IMR-90 (cell line): Measurements from ENCODE around the gene CTNNBIP1. TPM values are rescaled to one million over a fixed set of nuclear protein-coding genes. Genes with fewer than 3 reads are reported as not detected.

Experiments
- ATAC-seq: fragments of 200-7000 bp; cut with Tn5 transposase; 2 replicates; pipeline ENCODE4 v1.9.1; 2020; ENCODE audit warnings: low read depth, mild to moderate bottlenecking, moderate library complexity
- BruUV-seq: library from RNA; stranded (reverse); fragments of 400-500 nt; replicated peaks from 2 replicates; lab custom pipeline; 2021; lab: Mats Ljungman, UMichigan
- CTCF ChIA-PET: fragments of 300-600 bp; formaldehyde crosslinking; extraction: SDS; loops from one replicate; lab custom pipeline; 2021; ENCODE audit warnings: antibody characterized with exemption; lab: Yijun Ruan, JAX
- POLR2A ChIA-PET: fragments of 300-600 bp; sonication (Branson Sonifier 250); formaldehyde crosslinking; loops from one replicate; lab custom pipeline; 2022; ENCODE audit warnings: antibody characterized with exemption; ENCODE audit not compliant: unreplicated experiment; lab: Charles Lee
- DNase-seq: peaks from one replicate; pipeline ENCODE4 v3.0.0; 2013
- H2AFZ ChIP-seq: replicated peaks from 2 replicates; pipeline ENCODE3; 2013; ENCODE audit warnings: low read length, mild to moderate bottlenecking; ENCODE audit not compliant: poor library complexity
- H2AK5ac ChIP-seq: 2 replicates; pipeline ENCODE4 v1.6.1; 2013; ENCODE audit warnings: low read depth, low read length, inconsistent platforms
- H2AK9ac ChIP-seq: replicated peaks from 2 replicates; pipeline ENCODE3; 2013; ENCODE audit warnings: mild to moderate bottlenecking, low read depth, low read length, moderate library complexity; ENCODE audit not compliant: poor library complexity
- H2BK120ac ChIP-seq: 2 replicates; pipeline ENCODE4 v1.6.1; 2013; ENCODE audit warnings: low read depth, low read length, inconsistent platforms
- H2BK15ac ChIP-seq: 3 replicates; pipeline ENCODE4 v1.6.1; 2013; ENCODE audit warnings: low read depth, low read length, inconsistent platforms
- H2BK20ac ChIP-seq: 2 replicates; pipeline ENCODE4 v1.6.1; 2013; ENCODE audit warnings: low read depth, mild to moderate bottlenecking, inconsistent platforms, low read length, moderate library complexity
- H2BK5ac ChIP-seq: 2 replicates; pipeline ENCODE4 v1.6.1; 2013; ENCODE audit warnings: mild to moderate bottlenecking, low read depth, low read length, inconsistent platforms; ENCODE audit not compliant: poor library complexity, severe bottlenecking
- H3K14ac ChIP-seq: replicated peaks from 2 replicates; pipeline ENCODE4 v1.6.1; 2013; ENCODE audit warnings: low read depth, low read length, inconsistent platforms
- H3K18ac ChIP-seq: 2 replicates; pipeline ENCODE4 v1.6.1; 2013; ENCODE audit warnings: low read depth, low read length, control low read depth
- H3K23ac ChIP-seq: 2 replicates; pipeline ENCODE4 v1.6.1; 2013; ENCODE audit warnings: low read depth, low read length, inconsistent platforms
- H3K27ac ChIP-seq: 2 replicates; pipeline ENCODE4 v1.5.1; 2013; ENCODE audit warnings: mild to moderate bottlenecking, control low read depth, low read length; ENCODE audit not compliant: insufficient read depth
- H3K27me3 ChIP-seq: 2 replicates; pipeline ENCODE4 v1.6.1; 2013; ENCODE audit warnings: low read length; ENCODE audit not compliant: control insufficient read depth, insufficient read depth
- H3K36me3 ChIP-seq: 2 replicates; pipeline ENCODE4 v1.6.1; 2013; ENCODE audit warnings: low read length, mixed read lengths; ENCODE audit not compliant: control insufficient read depth, insufficient read depth
- H3K4ac ChIP-seq: 2 replicates; pipeline ENCODE4 v1.6.1; 2013; ENCODE audit warnings: low read depth, low read length, inconsistent platforms
- H3K4me1 ChIP-seq: 2 replicates; pipeline ENCODE4 v1.6.1; 2013; ENCODE audit warnings: low read length, mixed read lengths; ENCODE audit not compliant: control insufficient read depth, insufficient read depth
- H3K4me2 ChIP-seq: 2 replicates; pipeline ENCODE4 v1.6.1; 2013; ENCODE audit warnings: low read depth, mild to moderate bottlenecking, control low read depth, low read length, moderate library complexity
- H3K4me3 ChIP-seq: 2 replicates; pipeline ENCODE4 v1.5.1; 2013; ENCODE audit warnings: low read depth, mild to moderate bottlenecking, control low read depth, low read length, moderate library complexity; ENCODE audit not compliant: insufficient read depth
- H3K56ac ChIP-seq: 2 replicates; pipeline ENCODE4 v1.6.1; 2013; ENCODE audit warnings: low read length, inconsistent platforms; ENCODE audit not compliant: insufficient read depth; ENCODE audit errors: extremely low read depth
- H3K79me1 ChIP-seq, 2 experiments: 2 replicates each; pipeline ENCODE4 v1.6.1; 2013; ENCODE audit warnings: low read length in 2 of 2, inconsistent platforms in 1 of 2, low read depth in 1 of 2
- H3K9ac ChIP-seq: 2 replicates; pipeline ENCODE4 v1.6.1; 2013; ENCODE audit warnings: low read depth, low read length, control low read depth
- H3K9me1 ChIP-seq: 2 replicates; pipeline ENCODE4 v1.6.1; 2013; ENCODE audit warnings: low read length, inconsistent platforms; ENCODE audit not compliant: insufficient read depth
- H3K9me3 ChIP-seq: 2 replicates; pipeline ENCODE4 v1.6.1; 2013; ENCODE audit warnings: low read length; ENCODE audit not compliant: control insufficient read depth, insufficient read depth
- H4K20me1 ChIP-seq: 2 replicates; pipeline ENCODE4 v1.6.1; 2013; ENCODE audit warnings: low read length, inconsistent platforms; ENCODE audit not compliant: insufficient read depth
- H4K5ac ChIP-seq: 2 replicates; pipeline ENCODE4 v1.6.1; 2013; ENCODE audit warnings: mild to moderate bottlenecking, low read depth, low read length, control low read depth
- H4K8ac ChIP-seq, 2 experiments: 2 replicates each; pipeline ENCODE4 v1.6.1; 2013; ENCODE audit warnings: low read depth in 2 of 2, low read length in 2 of 2, control low read depth in 1 of 2, inconsistent platforms in 1 of 2
- H4K91ac ChIP-seq: 2 replicates; pipeline ENCODE4 v1.6.1; 2013; ENCODE audit warnings: low read depth, low read length, inconsistent platforms; ENCODE audit not compliant: insufficient read depth
- BHLHE40 ChIP-seq: fragments of 150-350 bp; IDR thresholded peaks from 2 replicates; pipeline ENCODE4 v1.6.1; 2016; ENCODE audit warnings: mild to moderate bottlenecking, low read depth, low read length
- CEBPB ChIP-seq: IDR thresholded peaks from 2 replicates; pipeline ENCODE4 v1.6.1; 2012; ENCODE audit warnings: low read depth, low read length, improper control_type of control experiment
- CHD1 ChIP-seq: IDR thresholded peaks from 2 replicates; pipeline ENCODE4 v1.6.1; 2012; ENCODE audit warnings: low read depth, low read length, improper control_type of control experiment
- CTCF ChIP-seq: conservative IDR thresholded peaks from 2 replicates; pipeline ENCODE4 v1.5.1; 2012; ENCODE audit warnings: mild to moderate bottlenecking, low read depth, low read length, improper control_type of control experiment
- ELK1 ChIP-seq: fragments of 150-350 bp; IDR thresholded peaks from 2 replicates; pipeline ENCODE4 v1.6.1; 2016; ENCODE audit warnings: low read depth, mild to moderate bottlenecking, low read length, moderate library complexity, borderline replicate concordance
- FOS ChIP-seq: fragments of 150-350 bp; IDR thresholded peaks from 2 replicates; pipeline ENCODE4 v1.6.1; 2016; ENCODE audit warnings: low read depth, low read length
- MAZ ChIP-seq: IDR thresholded peaks from 2 replicates; pipeline ENCODE4 v1.6.1; 2012; ENCODE audit warnings: low read depth, mild to moderate bottlenecking, low read length, improper control_type of control experiment, moderate library complexity, borderline replicate concordance
- MXI1 ChIP-seq: IDR thresholded peaks from 2 replicates; pipeline ENCODE4 v1.6.1; 2012; ENCODE audit warnings: low read depth, mild to moderate bottlenecking, low read length, moderate library complexity, borderline replicate concordance
- NFE2L2 ChIP-seq: fragments of 150-350 bp; IDR thresholded peaks from 2 replicates; pipeline ENCODE4 v1.6.1; 2016; ENCODE audit warnings: low read depth, mild to moderate bottlenecking, low read length
- POLR2A ChIP-seq: IDR thresholded peaks from 2 replicates; pipeline ENCODE4 v1.6.1; 2012; ENCODE audit warnings: mild to moderate bottlenecking, low read depth, low read length
- RAD21 ChIP-seq: IDR thresholded peaks from 2 replicates; pipeline ENCODE4 v1.6.1; 2012; ENCODE audit warnings: low read length, improper control_type of control experiment
- RCOR1 ChIP-seq: IDR thresholded peaks from 2 replicates; pipeline ENCODE4 v1.6.1; 2012; ENCODE audit warnings: mild to moderate bottlenecking, low read length, improper control_type of control experiment; ENCODE audit not compliant: insufficient replicate concordance
- RFX5 ChIP-seq: IDR thresholded peaks from 2 replicates; pipeline ENCODE4 v1.8.0; 2012; ENCODE audit warnings: low read depth, mild to moderate bottlenecking, low read length, moderate library complexity
- USF2 ChIP-seq: fragments of 150-350 bp; IDR thresholded peaks from 2 replicates; pipeline ENCODE4 v1.6.1; 2017; ENCODE audit warnings: mild to moderate bottlenecking, antibody characterized with exemption, low read length, low read depth
- WGBS, 2 experiments: methylation state at CpG; one replicate each; pipeline versions ENCODE4 v1.1.5 to v1.1.7; 2013; ENCODE audit warnings: missing lambda C conversion rate in 2 of 2; ENCODE audit not compliant: insufficient read length in 1 of 2; ENCODE audit errors: extremely low coverage in 2 of 2; 5-methylcytosine and 5-hydroxymethylcytosine counted together
- dilution Hi-C: fragments of 300-500 bp; cut with HindIII; formaldehyde crosslinking; loops from one replicate; pipeline ENCODE4 v1.14.3; 2018; ENCODE audit warnings: low sequenced_read_pairs; ENCODE audit not compliant: unreplicated experiment
- in situ Hi-C: fragments of 300-500 bp; cut with MboI; formaldehyde crosslinking; loops from 3 replicates; pipeline ENCODE4 v1.14.3; 2019; ENCODE audit warnings: low sequenced_read_pairs, inconsistent platforms, mixed read lengths
- intact Hi-C: fragments of 100-400 bp; cut with micrococcal nuclease; formaldehyde crosslinking; loops from 2 replicates; pipeline ENCODE4 v1.10.0; 2022
- polyA plus RNA-seq, 3 experiments: library from polyadenylated mRNA; depleted of rRNA; stranded (reverse); fragments of >200 nt; gene quantifications; 2 replicates each; pipeline ENCODE4 v1.2.3, GENCODE V29; 2012; ENCODE audit warnings: low replicate concordance in 1 of 3
- total RNA-seq: library from RNA; depleted of rRNA; stranded (reverse); fragments of >200 nt; gene quantifications from 2 replicates; pipeline ENCODE4 v1.2.3, GENCODE V29; 2012

The CTNNBIP1 gene
- total and polyA plus RNA-seq, 2 of the 4 experiments (the other 2 are of a cell fraction): 24.7 to 28.5 TPM

- Histone ChIP-seq H3K4me3 (no peak overlapping the region), H3K9me3 (no peaks in the 10 kb centered on the region), H3K4me2 (no peak overlapping the region), H3K27ac (no peak overlapping the region), H2BK15ac (no peak overlapping the region), H3K4me1 (peaks cover 12% of the 10 kb centered on the region), H3K4ac (no peak overlapping the region), H3K14ac (no peak overlapping the region), H2BK120ac (no peak overlapping the region), H3K27me3 (no peaks in the 10 kb centered on the region), H3K36me3 (no peaks in the 10 kb centered on the region), H3K56ac (no peak overlapping the region), H3K79me1 (peaks cover 0 to 19% of the 10 kb centered on the region in 2 experiments; a peak in 2 of 4 replicates), H2AK5ac (no peak overlapping the region), H4K20me1 (0 out of 2 replicates have a peak, but pooled peaks cover 3% of the 10 kb centered on the region), H4K5ac (no peak overlapping the region), H4K91ac (no peak overlapping the region), H3K18ac (no peak overlapping the region), H2BK20ac (no peak overlapping the region), H2BK5ac (no peak overlapping the region), H3K9ac (no peak overlapping the region), H3K9me1 (peaks cover 18% of the 10 kb centered on the region), H4K8ac (no peak overlapping the region), H2AFZ (no peak overlapping the region), H3K23ac (no peak overlapping the region), H2AK9ac (no peak overlapping the region)
- ChIA-PET CTCF (no interaction called here), POLR2A (no interaction called here)
- in situ Hi-C loops (no loop called here), dilution Hi-C loops (no loop called here), intact Hi-C loops (no loop called here)
- no peak for DNase-seq
- BruUV-seq: no TSS peak
- 96% methylated on average over 7 of the region's 10 CpGs; no CpG with 5 or more reads in 1 of the 2 experiments for WGBS, 2 experiments
- ATAC-seq: no peak
- TF ChIP-seq CTCF (no peak), ELK1 (no peak), FOS (no peak), NFE2L2 (no peak), MXI1 (no peak), RAD21 (no peak), CHD1 (no peak), CEBPB (no peak), BHLHE40 (no peak), POLR2A (no peak), MAZ (no peak), RFX5 (no peak), USF2 (no peak), RCOR1 (no peak)
Observed at GRCh38 chr1:9877962-9878361, 32.1 kb downstream of the CTNNBIP1 start.
